ENCODE results near the gene NEK6. TPM values are rescaled to one million over a fixed set of nuclear protein-coding genes. Genes with fewer than 3 reads are reported as not detected.
A peak's percentile ranks its signal among the peaks of the same experiment; 100 is the strongest.

The NEK6 gene
- total and polyA plus RNA-seq, 10 of the 15 experiments (the other 5 are each of a cell fraction or from before 2014, with no cell fraction given), result 31.3 to 161 (median 89.2) TPM

GRCh38 chr9:124320062-124320973 is 62.6 kb downstream of the NEK6 start:
- intact Hi-C loops (cut with micrococcal nuclease; ENCODE audit: unreplicated experiment), result loop anchor here (2.0 kb wide), 1 partner anchor 194 kb away; no protein-coding TSS in a partner anchor
- RAD21 ChIA-PET (ENCODE audit: unreplicated experiment), result interaction anchor here (0.7 to 1.8 kb wide), 3 partner anchors 27 to 193 kb away, joined by 3 to 8 read pairs (median 6); no protein-coding TSS in a partner anchor

More at GRCh38 chr9:124320062-124320973, 62.6 kb downstream of the NEK6 start:
- CTCF ChIA-PET, result interaction anchor here (0.8 to 2.8 kb wide), 10 partner anchors 11 to 197 kb away, joined by 3 to 17 read pairs (median 3); no protein-coding TSS in a partner anchor
- in situ Hi-C loops (cut with MboI), result no loop called here
- H3K27me3 ChIP-seq (replicated peaks in 1 of 2; ENCODE audit: control insufficient read depth in 2 of 2, insufficient read depth in 2 of 2, low read length in 1 of 2), result no peaks in the 10 kb centered on the region
- peaks cover 31 to 53% of the 10 kb centered on the region in 2 experiments for H3K36me3 ChIP-seq (ENCODE audit: control insufficient read depth in 2 of 2, insufficient read depth in 2 of 2, low read length in 1 of 2)
- H3K4me2 ChIP-seq (ENCODE audit: control insufficient read depth, insufficient read depth), result no peak overlapping the region
- peak; percentile 71 for ATAC-seq
- H3K4me3 ChIP-seq, result no peak overlapping the region
- DNase-seq (ENCODE audit: low read depth, low spot score), result no peak
- no peak overlapping the region for H3K27ac ChIP-seq (ENCODE audit: control insufficient read depth, insufficient read depth)
- SMC1A ChIA-PET (ENCODE audit: uncharacterized antibody, unreplicated experiment), result interaction anchor here (1.1 to 1.3 kb wide), 4 partner anchors 14 to 774 kb away, joined by 3 to 5 read pairs (median 3); no protein-coding TSS in a partner anchor
- no peaks in the 10 kb centered on the region for H3K9me3 ChIP-seq (replicated peaks; ENCODE audit: control insufficient read depth, insufficient read depth, low read length)
- peaks cover 1% of the 10 kb centered on the region; the same call in 1 of the 2 replicates for H3K79me2 ChIP-seq (ENCODE audit: control insufficient read depth, insufficient read depth, low read length)
- peak; percentile 33 to 41; a peak in 2 of 4 replicates for TF ChIP-seq IKZF2 (IDR thresholded peaks at IDR 0.05)
- peak; percentile 76 for TF ChIP-seq IKZF1 (conservative IDR thresholded peaks at IDR 0.05)
- TF ChIP-seq EED (IDR thresholded peaks at IDR 0.05; ENCODE audit: low read depth), result peak; percentile 51; the same call in 1 of the 2 replicates
- TF ChIP-seq SREBF1 (IDR thresholded peaks at IDR 0.05; ENCODE audit: low read length), result no peak
- no peak for TF ChIP-seq YY1 (IDR thresholded peaks at IDR 0.05; ENCODE audit: low read depth, low read length)
- peak; percentile 70 for TF ChIP-seq SMC3 (IDR thresholded peaks at IDR 0.05; ENCODE audit: borderline replicate concordance, low read length)
- no peak for TF ChIP-seq LARP7 (IDR thresholded peaks at IDR 0.05)
- TF ChIP-seq RAD21 (IDR thresholded peaks at IDR 0.05; ENCODE audit: insufficient read depth, low read depth, low read length), result peak; percentile 48
- no peak for TF ChIP-seq SIX5 (IDR thresholded peaks at IDR 0.05; ENCODE audit: low read depth, low read length, severe bottlenecking)
- TF ChIP-seq SMAD5 (IDR thresholded peaks at IDR 0.05; ENCODE audit: low read depth), result no peak
- no peak for TF ChIP-seq RCOR1 (conservative IDR thresholded peaks at IDR 0.05; ENCODE audit: low read depth, low read length)
- peak; percentile 53 for TF ChIP-seq RUNX3 (IDR thresholded peaks at IDR 0.05; ENCODE audit: low read length)
- TF ChIP-seq CTCF (IDR thresholded peaks at IDR 0.05 in 2 of 3, conservative IDR thresholded peaks at IDR 0.05 in 1 of 3; ENCODE audit: control insufficient read depth in 2 of 3, extremely low read depth in 1 of 3, insufficient read depth in 1 of 3, low read depth in 3 of 3, low read length in 3 of 3), result peak; percentile 65 to 85 (median 80)
- TF ChIP-seq CREB1 (IDR thresholded peaks at IDR 0.05; ENCODE audit: low read depth), result 0 out of 2 replicates have a peak, but pooled peaks have one; percentile 16
- H3K9ac ChIP-seq (ENCODE audit: control insufficient read depth, insufficient read depth, low read length), result no peak overlapping the region
- no peaks in the 10 kb centered on the region for H4K20me1 ChIP-seq (ENCODE audit: control insufficient read depth, insufficient read depth)
- H2AFZ ChIP-seq (ENCODE audit: control insufficient read depth, low read depth, low read length), result no peak overlapping the region
- no peak for FAIRE-seq
- POLR2A ChIA-PET, result no interaction called here
- no TSS peak for BruUV-seq (replicated peaks)
- 54% methylated on average over 17 of the region's 17 CpGs for WGBS (ENCODE audit: insufficient coverage, insufficient replicate concordance, low lambda C conversion rate, missing lambda C conversion rate)
- peaks cover 8% of the 10 kb centered on the region for H3K4me1 ChIP-seq (ENCODE audit: control insufficient read depth, insufficient read depth, low read length)

All from GM12878 (cell line).